Esophagus muscularis mucosa (tissue), 4 donors: ENCODE measurements around the gene POLR1E. TPM values are rescaled to one million over a fixed set of nuclear protein-coding genes. Genes with fewer than 3 reads are reported as not detected.

ENCODE experiments used
- DNase-seq: peaks from one replicate; pipeline ENCODE4 v3.0.0-alpha.2; 2017; ENCODE audit errors: extremely low spot score
- H3K27ac ChIP-seq, 4 donors: fragments of 200-600 bp; sonication (generic); replicated peaks in 1 of 4; 1 replicate in 3 of 4; 2 replicates in 1 of 4; pipeline ENCODE4 v1.5.1; 2016 to 2019; ENCODE audit warnings: mild to moderate bottlenecking in 1 of 4
- H3K27me3 ChIP-seq, 4 donors: fragments of 200-600 bp; sonication (generic); one replicate each; pipeline versions ENCODE4 v1.5.1 to v1.6.0; 2016 to 2019
- H3K36me3 ChIP-seq, 4 donors: fragments of 200-600 bp; sonication (generic); one replicate each; pipeline ENCODE4 v1.5.1; 2016 to 2019
- H3K4me1 ChIP-seq, 4 donors: fragments of 200-600 bp; sonication (generic); one replicate each; pipeline ENCODE4 v1.5.1; 2016 to 2019
- H3K4me3 ChIP-seq, 4 donors: fragments of 200-600 bp; sonication (generic); 1 replicate in 2 of 4; 2 replicates in 2 of 4; pipeline ENCODE4 v1.5.1; 2016 to 2019; ENCODE audit warnings: mild to moderate bottlenecking in 4 of 4, moderate library complexity in 1 of 4
- H3K9me3 ChIP-seq, 4 donors: fragments of 200-600 bp; sonication (generic); 1 replicate in 3 of 4; 2 replicates in 1 of 4; pipeline ENCODE4 v1.5.1; 2016 to 2019
- CTCF ChIP-seq, 3 experiments: fragments of 200-600 bp in 2 of 3; fragments of 450-650 bp in 1 of 3; sonication (generic) in 2 of 3; IDR thresholded peaks; one replicate each; pipeline ENCODE4 v1.5.1; 2017 to 2019; ENCODE audit warnings: antibody characterized with exemption in 3 of 3, mild to moderate bottlenecking in 2 of 3, moderate library complexity in 1 of 3
- EP300 ChIP-seq: sonication (generic); formaldehyde crosslinking; IDR thresholded peaks from one replicate; pipeline ENCODE4 v1.6.1; 2017; ENCODE audit warnings: antibody characterized with exemption
- POLR2A ChIP-seq: fragments of 450-650 bp; IDR thresholded peaks from one replicate; pipeline ENCODE4 v1.6.1; 2017; ENCODE audit warnings: antibody characterized with exemption, moderate library complexity, mild to moderate bottlenecking, low read depth
- POLR2AphosphoS5 ChIP-seq, 2 donors: sonication (generic); formaldehyde crosslinking; IDR thresholded peaks; one replicate each; pipeline ENCODE4 v1.6.1; 2017; ENCODE audit warnings: antibody characterized with exemption in 2 of 2
- WGBS: methylation state at CpG from one replicate; pipeline ENCODE4 v1.1.5; 2018; 5-methylcytosine and 5-hydroxymethylcytosine counted together
- intact Hi-C: fragments of 100-400 bp; cut with DNase I; formaldehyde crosslinking; loops from one replicate; pipeline ENCODE4 v1.15.1; 2023
- total RNA-seq, 4 donors: library from RNA; depleted of rRNA; stranded (reverse); fragments of >200 nt; gene quantifications; one replicate each; pipeline versions ENCODE4 v1.1.0 to v1.2.1, GENCODE V29; 2016

POLR1E gene
- total RNA-seq, 4 donors from 2014 or later = 17.4 to 36.8 (median 24.5) TPM

- 90% methylated on average over 3 of the region's 3 CpGs for WGBS
- Histone ChIP-seq H3K4me1 (peaks cover 5 to 11% (median 6%) of the 10 kb centered on the region in 4 donors), H3K4me3 (no peak overlapping the region), H3K27me3 (peaks cover 0 to 4% (median 0%) of the 10 kb centered on the region in 4 donors), H3K27ac (no peak overlapping the region), H3K9me3 (no peaks in the 10 kb centered on the region), H3K36me3 (no peaks in the 10 kb centered on the region)
- TF ChIP-seq POLR2A = no peak
- no peak for TF ChIP-seq CTCF (IDR thresholded peaks at IDR 0.05)
- no peak for TF ChIP-seq EP300
- TF ChIP-seq POLR2AphosphoS5 (IDR thresholded peaks at IDR 0.05) = no peak
- no peak for DNase-seq
- intact Hi-C loops = loop anchor here (10.0 kb wide), 1 partner anchor 304 kb away; the partner anchor contains the start of gene EXOSC3
These were observed 5.0 kb upstream of the POLR1E start for GRCh38 chr9:37480759-37481158.

DNA sequence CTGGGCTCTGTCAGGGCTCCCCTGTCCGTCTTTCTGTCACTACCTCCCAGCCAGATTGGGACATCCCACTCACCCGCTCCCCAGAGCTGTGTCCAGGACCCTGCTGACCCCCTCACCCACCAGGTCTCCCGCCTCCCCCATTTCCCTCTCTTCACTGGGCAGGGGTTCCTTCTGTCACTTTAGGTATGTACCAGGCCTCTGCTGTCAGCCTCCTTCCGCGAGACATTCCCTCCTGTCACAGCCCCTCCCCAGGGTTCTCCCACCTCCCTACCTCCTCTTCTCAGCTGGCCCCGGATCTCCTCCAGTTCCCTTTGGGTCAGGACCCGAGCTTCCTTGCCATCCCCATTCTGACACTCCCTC lies 488 bp downstream of the POLR1E start:
- Histone ChIP-seq H3K4me1 (peaks cover 24 to 38% (median 31%) of the 10 kb centered on the region in 4 donors), H3K27me3 (no peaks in the 10 kb centered on the region), H3K36me3 (peaks cover 0 to 32% (median 23%) of the 10 kb centered on the region in 4 donors), H3K9me3 (no peaks in the 10 kb centered on the region), H3K27ac (peak overlapping the region; percentile 87 to 92 (median 88)), H3K4me3 (peak overlapping the region; percentile 61 to 78 (median 70))
- intact Hi-C loops = loop anchor here (5.0 to 10.0 kb wide), 2 partner anchors 91 to 299 kb away; partner anchors contain the start of genes EXOSC3 and FBXO10
- 4% methylated on average over 7 of the region's 7 CpGs for WGBS
- DNase-seq = no peak
- no peak for TF ChIP-seq CTCF (IDR thresholded peaks at IDR 0.05)
- no peak for TF ChIP-seq POLR2AphosphoS5 (IDR thresholded peaks at IDR 0.05)
- no peak for TF ChIP-seq EP300
- no peak for TF ChIP-seq POLR2A

DNA sequence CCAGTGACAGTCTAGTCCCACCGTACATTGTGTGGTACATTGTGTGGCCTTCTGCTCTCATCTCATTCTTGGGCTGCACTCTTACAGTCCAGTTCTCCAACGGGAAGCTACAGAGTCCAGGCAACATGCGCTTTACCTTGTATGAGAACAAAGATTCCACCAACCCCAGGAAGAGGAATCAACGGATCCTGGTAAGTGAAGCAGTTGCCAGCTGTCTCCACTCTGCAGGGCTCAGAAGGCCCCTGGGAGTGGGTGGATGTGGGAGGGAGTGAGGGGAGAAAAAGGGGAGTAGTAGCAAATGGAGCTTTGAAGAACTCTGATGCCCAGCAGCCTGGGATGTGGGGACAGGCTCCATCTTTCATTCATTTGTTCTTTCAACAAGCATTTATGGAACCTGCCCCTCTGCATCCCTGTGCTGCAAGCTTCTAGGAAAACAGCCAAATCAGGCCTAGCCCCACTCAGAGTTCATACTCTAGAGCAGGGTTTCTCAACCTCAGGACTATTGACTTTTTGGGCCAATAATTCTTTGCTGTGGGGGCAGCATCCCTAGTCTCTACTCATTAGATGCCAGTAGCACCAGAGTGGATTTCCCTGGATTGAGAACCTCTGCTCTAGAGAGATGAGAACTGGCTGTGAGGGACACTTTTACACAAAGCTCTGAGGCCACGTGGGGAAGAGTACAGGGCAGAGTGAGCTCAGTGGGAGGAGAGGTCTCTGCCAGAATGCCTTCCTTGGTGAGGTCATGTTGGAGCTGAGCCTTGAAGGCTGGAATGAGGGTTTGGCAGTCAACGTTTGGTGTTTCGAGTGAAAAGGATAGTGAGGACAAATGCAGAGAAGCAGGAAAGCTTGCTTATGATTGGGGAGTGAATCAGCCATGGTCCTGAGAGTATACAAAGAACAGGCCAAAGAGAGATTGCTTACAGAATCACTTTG lies 1.1 kb downstream of the POLR1E start:
- no peak for TF ChIP-seq EP300
- TF ChIP-seq POLR2A = no peak
- peak; percentile 74 to 80 for TF ChIP-seq POLR2AphosphoS5 (IDR thresholded peaks at IDR 0.05)
- H3K36me3 ChIP-seq = peaks cover 0 to 38% (median 27%) of the 10 kb centered on the region in 4 donors
- intact Hi-C loops = loop anchor here (5.0 to 10.0 kb wide), 2 partner anchors 90 to 298 kb away; partner anchors contain the start of genes EXOSC3 and FBXO10
- DNase-seq = no peak
- peak overlapping the region; percentile 61 to 78 (median 70) for H3K4me3 ChIP-seq
- H3K27ac ChIP-seq = peak overlapping the region; percentile 87 to 92 (median 88)
- H3K4me1 ChIP-seq = peaks cover 24 to 38% (median 31%) of the 10 kb centered on the region in 4 donors
- no peaks in the 10 kb centered on the region for H3K9me3 ChIP-seq
- 21% methylated on average over 7 of the region's 7 CpGs for WGBS
- H3K27me3 ChIP-seq = no peaks in the 10 kb centered on the region

- Histone ChIP-seq H3K36me3 (peaks cover 17 to 86% (median 72%) of the 10 kb centered on the region in 4 donors), H3K4me3 (no peak overlapping the region), H3K27me3 (no peaks in the 10 kb centered on the region), H3K9me3 (no peaks in the 10 kb centered on the region), H3K27ac (no peak overlapping the region), H3K4me1 (peaks cover 10 to 19% (median 13%) of the 10 kb centered on the region in 4 donors)
- no peak for DNase-seq
- intact Hi-C loops = no loop called here
- TF ChIP-seq CTCF (IDR thresholded peaks at IDR 0.05) = no peak
- no peak for TF ChIP-seq EP300
- WGBS = 90% methylated on average over 1 of the region's 1 CpG
These were observed 6.2 kb downstream of the POLR1E start for GRCh38 chr9:37491939-37492338.

DNA sequence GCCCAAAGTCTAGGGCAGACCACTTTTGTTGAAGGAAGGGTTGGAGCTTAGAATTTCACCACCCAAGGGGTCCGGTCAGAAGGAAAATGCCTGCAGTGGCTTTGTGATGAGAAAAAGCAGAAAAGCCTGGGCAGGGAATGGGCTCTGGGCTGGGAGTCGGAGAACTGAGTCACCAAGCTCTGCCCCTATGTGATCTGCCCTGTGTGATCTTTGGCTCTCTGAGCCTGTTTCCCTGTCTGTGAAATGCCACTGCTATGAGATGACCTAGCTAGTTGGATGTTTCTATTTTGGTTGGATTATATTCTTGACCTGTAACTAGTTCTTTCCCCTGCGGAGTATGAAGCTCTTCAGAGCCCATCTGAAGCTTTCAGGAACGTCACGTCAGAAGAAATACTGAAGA lies 9.8 kb downstream of the POLR1E start:
- 93% methylated on average over 5 of the region's 5 CpGs for WGBS
- DNase-seq = no peak
- Histone ChIP-seq H3K9me3 (no peaks in the 10 kb centered on the region), H3K27ac (no peak overlapping the region), H3K27me3 (no peaks in the 10 kb centered on the region), H3K4me3 (no peak overlapping the region), H3K4me1 (no peaks in the 10 kb centered on the region), H3K36me3 (peaks cover 24 to 99% (median 86%) of the 10 kb centered on the region in 4 donors)
- intact Hi-C loops = no loop called here
- TF ChIP-seq POLR2A = no peak
- TF ChIP-seq EP300 = no peak
